HepG2 (cell line): Measurements from ENCODE around the gene RNF6. TPM values are rescaled to one million over a fixed set of nuclear protein-coding genes. Genes with fewer than 3 reads are reported as not detected.

Experiments used
- ATAC-seq: fragments of 200-7000 bp; cut with Tn5 transposase; 3 replicates; pipeline ENCODE4 v1.9.1; 2020; ENCODE audit warnings: mild to moderate bottlenecking, moderate library complexity
- BruUV-seq: library from RNA; stranded (reverse); fragments of 400-500 nt; replicated peaks from 2 replicates; lab custom pipeline; 2021; lab: Mats Ljungman, UMichigan
- CTCF ChIA-PET: fragments of 300-600 bp; formaldehyde crosslinking; extraction: SDS; loops from one replicate; lab custom pipeline; 2021; ENCODE audit warnings: low total read pairs, inconsistent platforms, low intra/inter-chr PET ratio; lab: Yijun Ruan, JAX
- POLR2A ChIA-PET: fragments of 350-600 bp; sonication (Branson Sonifier 250); formaldehyde crosslinking; loops from one replicate; lab custom pipeline; 2020; ENCODE audit warnings: antibody characterized with exemption, inconsistent platforms; lab: Yijun Ruan, JAX
- DNase-seq: peaks from one replicate; pipeline ENCODE4 v3.0.0-alpha.2; 2015; ENCODE audit warnings: low spot score
- FAIRE-seq: peaks from 3 replicates; lab custom pipeline; 2011; peaks lifted over from hg19 to GRCh38; lab: Jason Lieb, UNC
- H2AFZ ChIP-seq: one replicate; pipeline ENCODE4 v1.6.1; 2011; ENCODE audit warnings: low read length, inconsistent platforms
- H3K27ac ChIP-seq: fragments of 300-600 bp; 3 replicates; pipeline ENCODE4 v1.8.0; 2011; ENCODE audit warnings: mixed run types, mild to moderate bottlenecking, mixed read lengths, low read length, inconsistent platforms; ENCODE audit not compliant: insufficient read depth; ENCODE audit errors: extremely low read length
- H3K27me3 ChIP-seq, 2 experiments: fragments of 200-600 bp in 1 of 2; 2 replicates in 1 of 2; 3 replicates in 1 of 2; pipeline versions ENCODE4 v1.6.0 to v1.8.0; 2011; ENCODE audit warnings: low read length in 2 of 2, mild to moderate bottlenecking in 2 of 2, moderate library complexity in 2 of 2, inconsistent platforms in 1 of 2; ENCODE audit not compliant: insufficient read depth in 2 of 2, control insufficient read depth in 1 of 2
- H3K36me3 ChIP-seq, 2 experiments: fragments of 200-600 bp in 1 of 2; replicated peaks in 1 of 2; 2 replicates in 1 of 2; 3 replicates in 1 of 2; pipeline versions ENCODE4 v1.5.1 to v1.8.0; 2011; ENCODE audit warnings: low read length in 2 of 2, inconsistent platforms in 1 of 2; ENCODE audit not compliant: insufficient read depth in 2 of 2, control insufficient read depth in 1 of 2
- H3K4me1 ChIP-seq: 2 replicates; pipeline ENCODE4 v1.5.1; 2012; ENCODE audit warnings: low read length, inconsistent platforms; ENCODE audit not compliant: insufficient read depth
- H3K4me2 ChIP-seq: 2 replicates; pipeline ENCODE4 v1.6.0; 2011; ENCODE audit warnings: low read depth, low read length, inconsistent platforms
- H3K4me3 ChIP-seq, 3 experiments: fragments of 200-600 bp in 1 of 3; sonication (generic), shearing (Covaris generic) in 1 of 3; replicated peaks in 1 of 3; 2 replicates each; pipeline ENCODE4 v1.5.1; 2011 to 2016; ENCODE audit warnings: low read length in 3 of 3, inconsistent platforms in 2 of 3, low read depth in 2 of 3, mild to moderate bottlenecking in 2 of 3, control low read depth in 1 of 3, mixed read lengths in 1 of 3; ENCODE audit not compliant: insufficient read depth in 1 of 3
- H3K79me2 ChIP-seq: one replicate; pipeline ENCODE4 v1.6.1; 2011; ENCODE audit warnings: low read length, inconsistent platforms; ENCODE audit not compliant: insufficient read depth
- H3K9ac ChIP-seq: 2 replicates; pipeline ENCODE4 v1.6.0; 2011; ENCODE audit warnings: mild to moderate bottlenecking, low read depth, low read length, inconsistent platforms; ENCODE audit not compliant: insufficient read depth
- H3K9me3 ChIP-seq: 2 replicates; pipeline ENCODE4 v1.5.1; 2012; ENCODE audit warnings: mild to moderate bottlenecking, low read length
- H4K20me1 ChIP-seq: 2 replicates; pipeline ENCODE4 v1.6.0; 2011; ENCODE audit warnings: inconsistent platforms, mild to moderate bottlenecking, low read length, moderate library complexity; ENCODE audit not compliant: insufficient read depth
- CCDC6 ChIP-seq: sonication (generic); formaldehyde crosslinking; IDR thresholded peaks from 2 replicates; pipeline ENCODE4 v1.8.1; 2022; ENCODE audit warnings: mild to moderate bottlenecking, missing genetic modification reagents, moderate library complexity
- CEBPG ChIP-seq: IDR thresholded peaks from 2 replicates; pipeline ENCODE4 v1.6.1; 2016
- CENPX ChIP-seq: sonication (generic); formaldehyde crosslinking; IDR thresholded peaks from 2 replicates; pipeline ENCODE4 v1.9.0; 2021; ENCODE audit warnings: mild to moderate bottlenecking, missing genetic modification reagents, moderate library complexity
- GATA4 ChIP-seq: sonication (generic); IDR thresholded peaks from 2 replicates; pipeline ENCODE4 v1.6.1; 2016; ENCODE audit warnings: antibody characterized with exemption, low read depth, borderline replicate concordance
- GFI1 ChIP-seq: sonication (generic); formaldehyde crosslinking; IDR thresholded peaks from 2 replicates; pipeline ENCODE4 v1.5.0; 2020; ENCODE audit warnings: missing genetic modification reagents, mild to moderate bottlenecking, borderline replicate concordance
- GTF3A ChIP-seq: sonication (generic); formaldehyde crosslinking; conservative IDR thresholded peaks from 2 replicates; pipeline ENCODE4 v1.4.0; 2020; ENCODE audit warnings: mild to moderate bottlenecking, missing genetic modification reagents
- HOXA9 ChIP-seq: sonication (generic); formaldehyde crosslinking; IDR thresholded peaks from 2 replicates; pipeline ENCODE4 v1.8.1; 2022; ENCODE audit warnings: missing genetic modification reagents, mild to moderate bottlenecking, moderate library complexity, borderline replicate concordance
- KAT7 ChIP-seq: IDR thresholded peaks from 2 replicates; pipeline ENCODE4 v1.6.1; 2018; ENCODE audit warnings: borderline replicate concordance, missing compliant biosample characterization
- MAFG ChIP-seq: sonication (generic); formaldehyde crosslinking; IDR thresholded peaks from 2 replicates; pipeline ENCODE4 v1.5.1; 2020; ENCODE audit warnings: mild to moderate bottlenecking, missing genetic modification reagents
- PHF5A ChIP-seq: IDR thresholded peaks from one replicate; pipeline ENCODE4 v1.6.1; 2018; ENCODE audit warnings: low read depth, missing genetic modification reagents; ENCODE audit not compliant: unreplicated experiment
- RNF2 ChIP-seq: fragments of 450-650 bp; conservative IDR thresholded peaks from 2 replicates; pipeline ENCODE4 v1.6.1; 2016; ENCODE audit warnings: low read depth
- SMAD1 ChIP-seq: sonication (generic); formaldehyde crosslinking; IDR thresholded peaks from 2 replicates; pipeline ENCODE4 v1.4.0; 2020; ENCODE audit warnings: missing genetic modification reagents, low read depth, mild to moderate bottlenecking, borderline replicate concordance
- U2AF2 ChIP-seq: fragments of 200-400 bp; formaldehyde crosslinking; IDR thresholded peaks from 2 replicates; pipeline ENCODE4 v1.6.1; 2017; ENCODE audit warnings: low read depth, mild to moderate bottlenecking, low read length
- ZFP90 ChIP-seq: sonication (generic); formaldehyde crosslinking; IDR thresholded peaks from 2 replicates; pipeline ENCODE4 v1.8.0; 2022; ENCODE audit warnings: missing genetic modification reagents, mild to moderate bottlenecking, inconsistent platforms, borderline replicate concordance
- ZMYM2 ChIP-seq: sonication (generic); formaldehyde crosslinking; IDR thresholded peaks from 2 replicates; pipeline ENCODE4 v1.8.0; 2022; ENCODE audit warnings: mild to moderate bottlenecking, missing genetic modification reagents
- ZNF282 ChIP-seq: fragments of 450-650 bp; IDR thresholded peaks from 2 replicates; pipeline ENCODE4 v1.6.1; 2018; ENCODE audit not compliant: partially characterized antibody
- WGBS: methylation state at CpG from one replicate; pipeline ENCODE4 v1.1.6; 2017; ENCODE audit warnings: low lambda C conversion rate; 5-methylcytosine and 5-hydroxymethylcytosine counted together
- in situ Hi-C: cut with HindIII; loops from 2 replicates; pipeline ENCODE4 v1.10.0; 2017; ENCODE audit warnings: low pct_unique_long_range_greater_than_20kb; ENCODE audit not compliant: extremely low pct_ligation_motif_present
- intact Hi-C: fragments of 100-400 bp; cut with micrococcal nuclease; formaldehyde crosslinking; loops from one replicate; pipeline ENCODE4 v1.10.0; 2022; ENCODE audit not compliant: unreplicated experiment
- polyA plus RNA-seq, 8 experiments: library from polyadenylated mRNA; depleted of rRNA in 3 of 8; stranded (reverse) in 7 of 8; unstranded in 1 of 8; fragments of >200 nt; fragmentation: Illumina TruSeq in 4 of 8; extraction: Trizol in 4 of 8; gene quantifications; 2 replicates each; pipeline versions ENCODE4 v1.2.1 to v1.2.3, GENCODE V29; 2011 to 2016; ENCODE audit warnings: low read depth in 4 of 8, missing spikeins in 1 of 8, mixed read lengths in 1 of 8; ENCODE audit not compliant: insufficient read depth in 1 of 8
- total RNA-seq, 5 experiments: library from RNA; depleted of rRNA; stranded (reverse); fragments of >200 nt; fragmentation: Illumina TruSeq; extraction: Trizol; gene quantifications; 2 replicates each; pipeline ENCODE4 v1.2.3, GENCODE V29; 2016; ENCODE audit warnings: low read depth in 1 of 5
- TF ChIP-seq, protein P1 (sequence below): sonication (generic); formaldehyde crosslinking; conservative IDR thresholded peaks from 2 replicates; pipeline ENCODE4 v1.4.0; 2020; ENCODE audit warnings: missing genetic modification reagents
- TF ChIP-seq, protein P2 (sequence below): sonication (generic); formaldehyde crosslinking; IDR thresholded peaks from 2 replicates; pipeline ENCODE4 v1.4.0; 2020; ENCODE audit warnings: missing genetic modification reagents

Gene RNF6
- total and polyA plus RNA-seq, 2 of the 13 experiments (the other 11 are each of a cell fraction or from before 2014, with no cell fraction given): 14.6 to 36.8 TPM

DNA sequence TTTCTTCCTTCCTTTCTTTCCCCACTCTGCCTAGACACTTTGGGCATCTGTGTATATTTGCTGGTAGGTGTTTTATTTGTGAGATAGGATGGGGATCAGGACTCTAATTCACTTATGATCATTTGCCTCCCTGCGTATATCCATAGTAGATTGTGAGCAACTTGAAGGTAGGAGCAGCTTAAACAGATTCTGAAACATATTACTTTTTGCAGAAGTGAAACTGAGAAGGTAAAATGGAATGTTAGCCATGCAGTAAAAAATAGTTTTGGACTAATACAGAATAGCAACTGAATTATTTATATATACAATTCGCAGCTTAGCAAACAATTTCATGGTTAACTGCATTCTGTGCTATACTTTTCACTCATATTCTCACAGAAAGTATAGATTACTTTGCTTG lies 38.7 kb downstream of the RNF6 start (continued):
- TF ChIP-seq MAFG (no peak), KAT7 (CRISPR knock-in tag) (no peak)

DNA sequence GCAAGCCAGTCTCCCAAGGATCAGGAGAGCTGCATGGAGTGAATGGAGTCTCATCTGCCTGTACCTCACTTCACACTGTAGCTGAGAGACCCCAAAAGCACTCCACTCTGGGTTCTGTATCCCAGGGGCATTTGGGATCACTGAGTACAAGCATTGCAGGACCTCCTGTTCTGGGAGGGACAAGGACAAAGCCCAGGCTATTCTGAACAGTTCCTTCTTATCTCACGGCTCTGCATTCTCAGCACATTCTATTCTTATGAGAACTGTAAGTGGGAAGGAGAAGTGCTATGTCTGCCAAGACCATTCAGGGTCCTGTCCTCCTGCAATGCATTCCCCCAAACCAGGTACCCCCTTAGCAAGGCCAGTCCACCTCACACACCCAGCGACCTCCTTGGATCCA lies 42.8 kb downstream of the RNF6 start:
- FAIRE-seq: no peak
- ChIA-PET CTCF (no interaction called here), POLR2A (no interaction called here)
- Histone ChIP-seq H3K4me2 (no peak overlapping the region), H2AFZ (no peak overlapping the region), H3K27me3 (no peaks in the 10 kb centered on the region; a peak in 1 of 5 replicates), H3K27ac (no peak overlapping the region), H3K4me1 (peaks cover 12% of the 10 kb centered on the region; the same call in 1 of the 2 replicates), H4K20me1 (no peaks in the 10 kb centered on the region), H3K4me3 (no peak overlapping the region), H3K9ac (no peak overlapping the region), H3K79me2 (no peaks in the 10 kb centered on the region), H3K36me3 (no peaks in the 10 kb centered on the region), H3K9me3 (no peaks in the 10 kb centered on the region)
- ATAC-seq: no peak
- BruUV-seq: no TSS peak
- in situ Hi-C loops: loop anchor here (25.0 kb wide), 1 partner anchor 683 kb away; no protein-coding TSS in a partner anchor
- DNase-seq: no peak
- 7% methylated on average over 2 of the region's 2 CpGs for WGBS
- intact Hi-C loops: no loop called here
- no peak for TF ChIP-seq CENPX (CRISPR knock-in tag)
- TF ChIP-seq CEBPG (CRISPR knock-in tag): no peak
- no peak for TF ChIP-seq GFI1 (CRISPR knock-in tag)
- TF ChIP-seq U2AF2: no peak
- TF ChIP-seq CCDC6 (CRISPR knock-in tag): no peak
- TF ChIP-seq ZMYM2 (CRISPR knock-in tag): no peak
- TF ChIP-seq ZFP90 (CRISPR knock-in tag): no peak
- TF ChIP-seq, protein P1, sequence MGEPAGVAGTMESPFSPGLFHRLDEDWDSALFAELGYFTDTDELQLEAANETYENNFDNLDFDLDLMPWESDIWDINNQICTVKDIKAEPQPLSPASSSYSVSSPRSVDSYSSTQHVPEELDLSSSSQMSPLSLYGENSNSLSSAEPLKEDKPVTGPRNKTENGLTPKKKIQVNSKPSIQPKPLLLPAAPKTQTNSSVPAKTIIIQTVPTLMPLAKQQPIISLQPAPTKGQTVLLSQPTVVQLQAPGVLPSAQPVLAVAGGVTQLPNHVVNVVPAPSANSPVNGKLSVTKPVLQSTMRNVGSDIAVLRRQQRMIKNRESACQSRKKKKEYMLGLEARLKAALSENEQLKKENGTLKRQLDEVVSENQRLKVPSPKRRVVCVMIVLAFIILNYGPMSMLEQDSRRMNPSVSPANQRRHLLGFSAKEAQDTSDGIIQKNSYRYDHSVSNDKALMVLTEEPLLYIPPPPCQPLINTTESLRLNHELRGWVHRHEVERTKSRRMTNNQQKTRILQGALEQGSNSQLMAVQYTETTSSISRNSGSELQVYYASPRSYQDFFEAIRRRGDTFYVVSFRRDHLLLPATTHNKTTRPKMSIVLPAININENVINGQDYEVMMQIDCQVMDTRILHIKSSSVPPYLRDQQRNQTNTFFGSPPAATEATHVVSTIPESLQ: no peak
- no peak for TF ChIP-seq RNF2
- TF ChIP-seq, protein P2, sequence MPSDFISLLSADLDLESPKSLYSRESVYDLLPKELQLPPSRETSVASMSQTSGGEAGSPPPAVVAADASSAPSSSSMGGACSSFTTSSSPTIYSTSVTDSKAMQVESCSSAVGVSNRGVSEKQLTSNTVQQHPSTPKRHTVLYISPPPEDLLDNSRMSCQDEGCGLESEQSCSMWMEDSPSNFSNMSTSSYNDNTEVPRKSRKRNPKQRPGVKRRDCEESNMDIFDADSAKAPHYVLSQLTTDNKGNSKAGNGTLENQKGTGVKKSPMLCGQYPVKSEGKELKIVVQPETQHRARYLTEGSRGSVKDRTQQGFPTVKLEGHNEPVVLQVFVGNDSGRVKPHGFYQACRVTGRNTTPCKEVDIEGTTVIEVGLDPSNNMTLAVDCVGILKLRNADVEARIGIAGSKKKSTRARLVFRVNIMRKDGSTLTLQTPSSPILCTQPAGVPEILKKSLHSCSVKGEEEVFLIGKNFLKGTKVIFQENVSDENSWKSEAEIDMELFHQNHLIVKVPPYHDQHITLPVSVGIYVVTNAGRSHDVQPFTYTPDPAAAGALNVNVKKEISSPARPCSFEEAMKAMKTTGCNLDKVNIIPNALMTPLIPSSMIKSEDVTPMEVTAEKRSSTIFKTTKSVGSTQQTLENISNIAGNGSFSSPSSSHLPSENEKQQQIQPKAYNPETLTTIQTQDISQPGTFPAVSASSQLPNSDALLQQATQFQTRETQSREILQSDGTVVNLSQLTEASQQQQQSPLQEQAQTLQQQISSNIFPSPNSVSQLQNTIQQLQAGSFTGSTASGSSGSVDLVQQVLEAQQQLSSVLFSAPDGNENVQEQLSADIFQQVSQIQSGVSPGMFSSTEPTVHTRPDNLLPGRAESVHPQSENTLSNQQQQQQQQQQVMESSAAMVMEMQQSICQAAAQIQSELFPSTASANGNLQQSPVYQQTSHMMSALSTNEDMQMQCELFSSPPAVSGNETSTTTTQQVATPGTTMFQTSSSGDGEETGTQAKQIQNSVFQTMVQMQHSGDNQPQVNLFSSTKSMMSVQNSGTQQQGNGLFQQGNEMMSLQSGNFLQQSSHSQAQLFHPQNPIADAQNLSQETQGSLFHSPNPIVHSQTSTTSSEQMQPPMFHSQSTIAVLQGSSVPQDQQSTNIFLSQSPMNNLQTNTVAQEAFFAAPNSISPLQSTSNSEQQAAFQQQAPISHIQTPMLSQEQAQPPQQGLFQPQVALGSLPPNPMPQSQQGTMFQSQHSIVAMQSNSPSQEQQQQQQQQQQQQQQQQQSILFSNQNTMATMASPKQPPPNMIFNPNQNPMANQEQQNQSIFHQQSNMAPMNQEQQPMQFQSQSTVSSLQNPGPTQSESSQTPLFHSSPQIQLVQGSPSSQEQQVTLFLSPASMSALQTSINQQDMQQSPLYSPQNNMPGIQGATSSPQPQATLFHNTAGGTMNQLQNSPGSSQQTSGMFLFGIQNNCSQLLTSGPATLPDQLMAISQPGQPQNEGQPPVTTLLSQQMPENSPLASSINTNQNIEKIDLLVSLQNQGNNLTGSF (CRISPR knock-in tag): no peak
- no peak for TF ChIP-seq HOXA9 (CRISPR knock-in tag)
- no peak for TF ChIP-seq GTF3A (CRISPR knock-in tag)
- no peak for TF ChIP-seq ZNF282
- no peak for TF ChIP-seq SMAD1
- TF ChIP-seq PHF5A (CRISPR knock-in tag): no peak
- no peak for TF ChIP-seq GATA4
